WTC11 (cell line): Measurements from ENCODE around the gene SIGMAR1. TPM values are rescaled to one million over a fixed set of nuclear protein-coding genes. Genes with fewer than 3 reads are reported as not detected.

ENCODE experiments used
- ATAC-seq: fragments of 200-7000 bp; cut with Tn5 transposase; 2 replicates; pipeline ENCODE4 v1.10.0; 2021; ENCODE audit warnings: mild to moderate bottlenecking, moderate library complexity
- CTCF ChIA-PET: fragments of 300-600 bp; sonication (Branson Sonifier 250); formaldehyde crosslinking; loops from one replicate; lab custom pipeline; 2021; ENCODE audit warnings: antibody characterized with exemption; lab: Charles Lee
- POLR2A ChIA-PET: fragments of 350-600 bp; sonication (Branson Sonifier 250); formaldehyde crosslinking; loops from one replicate; lab custom pipeline; 2021; ENCODE audit warnings: antibody characterized with exemption; lab: Charles Lee
- DNase-seq: peaks from one replicate; pipeline ENCODE4 v3.0.0; 2021; ENCODE audit warnings: low spot score
- H3K27ac Mint-ChIP-seq: 2 replicates; pipeline ENCODE4 v1.8.0; 2021; ENCODE audit warnings: mixed read lengths
- H3K27me3 Mint-ChIP-seq: 2 replicates; pipeline ENCODE4 v1.8.0; 2021; ENCODE audit warnings: low read depth, mild to moderate bottlenecking, moderate library complexity, mixed read lengths
- H3K36me3 Mint-ChIP-seq: 2 replicates; pipeline ENCODE4 v1.8.0; 2021; ENCODE audit warnings: mixed read lengths
- H3K4me1 Mint-ChIP-seq: 2 replicates; pipeline ENCODE4 v1.8.0; 2022; ENCODE audit warnings: mixed read lengths
- H3K4me3 Mint-ChIP-seq: 2 replicates; pipeline ENCODE4 v1.8.0; 2021; ENCODE audit warnings: mild to moderate bottlenecking, moderate library complexity, mixed read lengths
- H3K9me3 Mint-ChIP-seq: 2 replicates; pipeline ENCODE4 v1.8.0; 2021; ENCODE audit warnings: mixed read lengths
- CBFB ChIP-seq: sonication (generic); formaldehyde crosslinking; IDR thresholded peaks from 2 replicates; pipeline ENCODE4 v1.8.1; 2022; ENCODE audit warnings: mild to moderate bottlenecking, low read depth, missing genetic modification reagents
- ESRRA ChIP-seq: sonication (generic); formaldehyde crosslinking; IDR thresholded peaks from 2 replicates; pipeline ENCODE4 v1.8.1; 2022; ENCODE audit warnings: mild to moderate bottlenecking, missing genetic modification reagents, borderline replicate concordance
- GTF2I ChIP-seq: fragments of 250-450 bp; sonication (Bioruptor Pico); conservative IDR thresholded peaks from 2 replicates; pipeline ENCODE4 v1.4.0; 2021; ENCODE audit warnings: mild to moderate bottlenecking
- RELA ChIP-seq: sonication (generic); formaldehyde crosslinking; IDR thresholded peaks from 2 replicates; pipeline ENCODE4 v1.8.1; 2022; ENCODE audit warnings: missing genetic modification reagents, mild to moderate bottlenecking, borderline replicate concordance
- TCF7 ChIP-seq: sonication (generic); formaldehyde crosslinking; IDR thresholded peaks from 2 replicates; pipeline ENCODE4 v1.8.0; 2022; ENCODE audit warnings: mild to moderate bottlenecking, low read depth, missing genetic modification reagents, moderate library complexity
- ZNF219 ChIP-seq: sonication (generic); formaldehyde crosslinking; IDR thresholded peaks from 2 replicates; pipeline ENCODE4 v1.8.0; 2023; ENCODE audit warnings: missing genetic modification reagents, mild to moderate bottlenecking, borderline replicate concordance
- total RNA-seq: library from RNA; stranded (reverse); gene quantifications from 3 replicates; pipeline ENCODE4 v1.2.3, GENCODE V29; 2021
- TF ChIP-seq, protein P1 (sequence below): fragments of 200-600 bp; IDR thresholded peaks from 2 replicates; pipeline ENCODE4 v1.8.0; 2022; ENCODE audit warnings: antibody characterized with exemption
- TF ChIP-seq, protein P2 (sequence below): sonication (generic); formaldehyde crosslinking; IDR thresholded peaks from 2 replicates; pipeline ENCODE4 v1.8.1; 2023; ENCODE audit warnings: mild to moderate bottlenecking, missing genetic modification reagents, borderline replicate concordance
- TF ChIP-seq, protein P3 (sequence below): sonication (generic); formaldehyde crosslinking; IDR thresholded peaks from 2 replicates; pipeline ENCODE4 v1.8.0; 2023; ENCODE audit warnings: missing genetic modification reagents
- TF ChIP-seq, protein P4 (sequence below): sonication (generic); formaldehyde crosslinking; IDR thresholded peaks from 2 replicates; pipeline ENCODE4 v1.8.1; 2023; ENCODE audit warnings: mild to moderate bottlenecking, missing genetic modification reagents, moderate library complexity
- TF ChIP-seq, protein P5 (sequence below): sonication (generic); formaldehyde crosslinking; conservative IDR thresholded peaks from 2 replicates; pipeline ENCODE4 v1.8.1; 2022; ENCODE audit warnings: mild to moderate bottlenecking, missing genetic modification reagents
- TF ChIP-seq, protein P6 (sequence below): sonication (generic); formaldehyde crosslinking; IDR thresholded peaks from 2 replicates; pipeline ENCODE4 v1.8.0; 2022; ENCODE audit warnings: missing genetic modification reagents
- TF ChIP-seq, protein P7 (sequence below): sonication (generic); formaldehyde crosslinking; IDR thresholded peaks from 2 replicates; pipeline ENCODE4 v1.8.0; 2023; ENCODE audit warnings: missing genetic modification reagents, mild to moderate bottlenecking, borderline replicate concordance

The SIGMAR1 gene
- total RNA-seq, 1 experiment from 2014 or later, result 108 TPM

DNA sequence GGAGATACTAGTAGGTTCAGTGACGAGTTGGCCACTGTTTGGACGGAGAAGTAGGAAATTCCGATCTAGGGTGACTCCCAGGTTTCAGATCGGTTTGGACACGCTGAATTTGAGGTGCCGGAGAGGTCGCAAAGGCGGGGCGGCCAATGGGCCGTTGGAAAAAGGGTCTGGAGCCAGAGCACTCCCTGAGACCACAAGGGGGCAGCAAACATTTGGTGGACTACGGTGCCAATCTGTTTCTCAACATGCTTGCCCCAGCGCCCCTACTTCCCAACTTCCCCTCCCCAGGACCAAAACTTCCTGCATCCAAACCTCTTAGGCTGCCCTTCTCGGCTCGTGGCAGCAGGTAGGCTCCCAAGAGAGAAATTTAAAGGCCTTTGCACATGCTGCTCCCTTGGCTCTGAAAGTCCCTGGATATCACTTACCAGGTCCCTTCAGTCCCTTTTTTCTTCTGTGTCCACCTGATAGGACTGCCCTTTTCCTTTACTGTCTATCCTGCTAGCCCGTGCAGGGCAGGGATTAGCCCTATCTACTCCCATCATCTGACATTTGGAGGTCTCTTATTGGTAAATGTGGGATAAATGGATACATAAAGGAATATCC is 24.7 kb downstream of the SIGMAR1 start:
- Mint-ChIP-seq H3K9me3 (no peaks in the 10 kb centered on the region), H3K4me1 (peaks cover 20% of the 10 kb centered on the region), H3K27ac (peak overlapping the region; percentile 43), H3K4me3 (peak overlapping the region; percentile 82), H3K36me3 (no peaks in the 10 kb centered on the region), H3K27me3 (peaks cover 11% of the 10 kb centered on the region)
- POLR2A ChIA-PET, result interaction anchor here (1.0 kb wide), 1 partner anchor 25 kb away, joined by 3 read pairs; the partner anchor contains the start of gene SIGMAR1
- ATAC-seq, result peak; percentile 63
- CTCF ChIA-PET, result interaction anchor here (0.5 to 3.6 kb wide), 25 partner anchors 8 to 1552 kb away, joined by 3 to 26 read pairs (median 5); partner anchors contain the start of genes ARID3C, DCTN3, GALT and IL11RA
- peak; percentile 85 for DNase-seq
- TF ChIP-seq GTF2I (CRISPR knock-in tag), result no peak
- TF ChIP-seq, protein P1, sequence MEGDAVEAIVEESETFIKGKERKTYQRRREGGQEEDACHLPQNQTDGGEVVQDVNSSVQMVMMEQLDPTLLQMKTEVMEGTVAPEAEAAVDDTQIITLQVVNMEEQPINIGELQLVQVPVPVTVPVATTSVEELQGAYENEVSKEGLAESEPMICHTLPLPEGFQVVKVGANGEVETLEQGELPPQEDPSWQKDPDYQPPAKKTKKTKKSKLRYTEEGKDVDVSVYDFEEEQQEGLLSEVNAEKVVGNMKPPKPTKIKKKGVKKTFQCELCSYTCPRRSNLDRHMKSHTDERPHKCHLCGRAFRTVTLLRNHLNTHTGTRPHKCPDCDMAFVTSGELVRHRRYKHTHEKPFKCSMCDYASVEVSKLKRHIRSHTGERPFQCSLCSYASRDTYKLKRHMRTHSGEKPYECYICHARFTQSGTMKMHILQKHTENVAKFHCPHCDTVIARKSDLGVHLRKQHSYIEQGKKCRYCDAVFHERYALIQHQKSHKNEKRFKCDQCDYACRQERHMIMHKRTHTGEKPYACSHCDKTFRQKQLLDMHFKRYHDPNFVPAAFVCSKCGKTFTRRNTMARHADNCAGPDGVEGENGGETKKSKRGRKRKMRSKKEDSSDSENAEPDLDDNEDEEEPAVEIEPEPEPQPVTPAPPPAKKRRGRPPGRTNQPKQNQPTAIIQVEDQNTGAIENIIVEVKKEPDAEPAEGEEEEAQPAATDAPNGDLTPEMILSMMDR, result peak; percentile 78

DNA sequence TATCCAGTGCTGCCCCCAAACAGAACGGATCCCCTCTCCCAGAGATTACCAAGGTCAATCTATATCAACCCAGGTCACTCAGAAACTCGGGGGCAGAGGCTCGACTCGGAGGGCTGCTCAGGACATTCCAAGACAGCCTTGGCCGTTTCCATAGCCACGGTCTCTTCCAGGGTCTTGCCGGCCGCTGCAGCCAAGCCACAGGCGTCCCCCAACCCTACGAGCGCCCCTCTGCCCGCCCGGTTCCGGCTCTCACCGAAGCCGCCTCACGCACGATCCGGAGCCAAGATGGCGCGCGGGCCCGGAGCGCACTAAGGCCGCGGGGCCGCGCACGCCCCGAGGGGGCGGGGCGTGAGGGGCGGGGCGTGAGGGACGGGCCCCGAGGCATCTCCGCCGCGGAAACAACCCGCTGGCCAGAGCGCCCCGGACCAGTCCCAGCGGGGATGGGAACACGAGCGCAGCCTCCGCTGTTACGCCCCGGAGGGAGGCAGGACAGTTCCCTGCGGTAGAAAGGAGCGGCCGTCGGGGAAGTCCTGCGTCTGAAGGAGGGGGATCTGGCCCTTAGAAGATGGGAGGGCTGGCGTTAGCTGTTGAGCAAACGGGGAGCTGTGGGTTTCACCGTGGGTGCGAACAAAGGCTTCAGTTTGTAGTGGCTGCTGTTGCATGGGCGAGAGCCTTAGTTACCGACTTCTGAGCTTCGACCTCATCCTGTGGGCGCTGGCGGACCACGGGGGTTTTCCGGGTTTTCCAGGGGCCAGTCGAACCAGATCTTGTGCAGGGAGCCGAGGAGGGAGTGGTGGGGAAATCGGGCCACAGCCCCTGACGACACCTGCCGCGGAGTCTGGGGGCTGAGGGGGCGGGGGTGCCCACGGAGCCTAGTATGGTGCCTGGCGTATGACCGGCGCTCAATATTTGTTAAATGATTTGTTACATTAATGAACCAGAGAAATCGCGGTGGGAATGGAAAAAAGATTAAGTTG is 25.5 kb downstream of the SIGMAR1 start, which contains the start of gene RPP25L:
Gene RPP25L, minus strand, starts transcription at position 287 of the 977 bp plus-strand sequence. CDS start 801 bp downstream, outside the sequence.
- DNase-seq (peak; percentile 83), ATAC-seq (peak; percentile 86)
- H3K9me3 Mint-ChIP-seq, result no peaks in the 10 kb centered on the region
- ChIA-PET POLR2A (interaction anchor here (1.0 kb wide), 1 partner anchor 26 kb away, joined by 3 read pairs; the partner anchor contains the start of gene SIGMAR1), CTCF (interaction anchor here (0.5 to 3.6 kb wide), 18 partner anchors 8 to 1552 kb away, joined by 3 to 19 read pairs (median 4); partner anchors contain the start of genes DCTN3 and SIGMAR1)
- H3K27me3 Mint-ChIP-seq, result peaks cover 11% of the 10 kb centered on the region
- H3K4me1 Mint-ChIP-seq, result peaks cover 20% of the 10 kb centered on the region
- peak within 1 kb of the TSS; percentile 82 for H3K4me3 Mint-ChIP-seq
- H3K36me3 Mint-ChIP-seq, result no peaks in the 10 kb centered on the region
- peak within 1 kb of the TSS; percentile 82 for H3K27ac Mint-ChIP-seq
- no peak for TF ChIP-seq CBFB
- TF ChIP-seq, protein P2, sequence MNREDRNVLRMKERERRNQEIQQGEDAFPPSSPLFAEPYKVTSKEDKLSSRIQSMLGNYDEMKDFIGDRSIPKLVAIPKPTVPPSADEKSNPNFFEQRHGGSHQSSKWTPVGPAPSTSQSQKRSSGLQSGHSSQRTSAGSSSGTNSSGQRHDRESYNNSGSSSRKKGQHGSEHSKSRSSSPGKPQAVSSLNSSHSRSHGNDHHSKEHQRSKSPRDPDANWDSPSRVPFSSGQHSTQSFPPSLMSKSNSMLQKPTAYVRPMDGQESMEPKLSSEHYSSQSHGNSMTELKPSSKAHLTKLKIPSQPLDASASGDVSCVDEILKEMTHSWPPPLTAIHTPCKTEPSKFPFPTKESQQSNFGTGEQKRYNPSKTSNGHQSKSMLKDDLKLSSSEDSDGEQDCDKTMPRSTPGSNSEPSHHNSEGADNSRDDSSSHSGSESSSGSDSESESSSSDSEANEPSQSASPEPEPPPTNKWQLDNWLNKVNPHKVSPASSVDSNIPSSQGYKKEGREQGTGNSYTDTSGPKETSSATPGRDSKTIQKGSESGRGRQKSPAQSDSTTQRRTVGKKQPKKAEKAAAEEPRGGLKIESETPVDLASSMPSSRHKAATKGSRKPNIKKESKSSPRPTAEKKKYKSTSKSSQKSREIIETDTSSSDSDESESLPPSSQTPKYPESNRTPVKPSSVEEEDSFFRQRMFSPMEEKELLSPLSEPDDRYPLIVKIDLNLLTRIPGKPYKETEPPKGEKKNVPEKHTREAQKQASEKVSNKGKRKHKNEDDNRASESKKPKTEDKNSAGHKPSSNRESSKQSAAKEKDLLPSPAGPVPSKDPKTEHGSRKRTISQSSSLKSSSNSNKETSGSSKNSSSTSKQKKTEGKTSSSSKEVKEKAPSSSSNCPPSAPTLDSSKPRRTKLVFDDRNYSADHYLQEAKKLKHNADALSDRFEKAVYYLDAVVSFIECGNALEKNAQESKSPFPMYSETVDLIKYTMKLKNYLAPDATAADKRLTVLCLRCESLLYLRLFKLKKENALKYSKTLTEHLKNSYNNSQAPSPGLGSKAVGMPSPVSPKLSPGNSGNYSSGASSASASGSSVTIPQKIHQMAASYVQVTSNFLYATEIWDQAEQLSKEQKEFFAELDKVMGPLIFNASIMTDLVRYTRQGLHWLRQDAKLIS (CRISPR knock-in tag), result no peak
- TF ChIP-seq, protein P3, sequence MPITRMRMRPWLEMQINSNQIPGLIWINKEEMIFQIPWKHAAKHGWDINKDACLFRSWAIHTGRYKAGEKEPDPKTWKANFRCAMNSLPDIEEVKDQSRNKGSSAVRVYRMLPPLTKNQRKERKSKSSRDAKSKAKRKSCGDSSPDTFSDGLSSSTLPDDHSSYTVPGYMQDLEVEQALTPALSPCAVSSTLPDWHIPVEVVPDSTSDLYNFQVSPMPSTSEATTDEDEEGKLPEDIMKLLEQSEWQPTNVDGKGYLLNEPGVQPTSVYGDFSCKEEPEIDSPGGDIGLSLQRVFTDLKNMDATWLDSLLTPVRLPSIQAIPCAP (CRISPR knock-in tag), result no peak
- TF ChIP-seq RELA (CRISPR knock-in tag), result no peak
- no peak for TF ChIP-seq TCF7 (CRISPR knock-in tag)
- TF ChIP-seq, protein P4, sequence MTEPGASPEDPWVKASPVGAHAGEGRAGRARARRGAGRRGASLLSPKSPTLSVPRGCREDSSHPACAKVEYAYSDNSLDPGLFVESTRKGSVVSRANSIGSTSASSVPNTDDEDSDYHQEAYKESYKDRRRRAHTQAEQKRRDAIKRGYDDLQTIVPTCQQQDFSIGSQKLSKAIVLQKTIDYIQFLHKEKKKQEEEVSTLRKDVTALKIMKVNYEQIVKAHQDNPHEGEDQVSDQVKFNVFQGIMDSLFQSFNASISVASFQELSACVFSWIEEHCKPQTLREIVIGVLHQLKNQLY (CRISPR knock-in tag), result no peak
- 0 out of 2 replicates have a peak, but pooled peaks have one; percentile 55 for TF ChIP-seq ESRRA (CRISPR knock-in tag)
- TF ChIP-seq, protein P5, sequence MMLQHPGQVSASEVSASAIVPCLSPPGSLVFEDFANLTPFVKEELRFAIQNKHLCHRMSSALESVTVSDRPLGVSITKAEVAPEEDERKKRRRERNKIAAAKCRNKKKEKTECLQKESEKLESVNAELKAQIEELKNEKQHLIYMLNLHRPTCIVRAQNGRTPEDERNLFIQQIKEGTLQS (CRISPR knock-in tag), result no peak
- TF ChIP-seq ZNF219, result no peak
- TF ChIP-seq, protein P6, sequence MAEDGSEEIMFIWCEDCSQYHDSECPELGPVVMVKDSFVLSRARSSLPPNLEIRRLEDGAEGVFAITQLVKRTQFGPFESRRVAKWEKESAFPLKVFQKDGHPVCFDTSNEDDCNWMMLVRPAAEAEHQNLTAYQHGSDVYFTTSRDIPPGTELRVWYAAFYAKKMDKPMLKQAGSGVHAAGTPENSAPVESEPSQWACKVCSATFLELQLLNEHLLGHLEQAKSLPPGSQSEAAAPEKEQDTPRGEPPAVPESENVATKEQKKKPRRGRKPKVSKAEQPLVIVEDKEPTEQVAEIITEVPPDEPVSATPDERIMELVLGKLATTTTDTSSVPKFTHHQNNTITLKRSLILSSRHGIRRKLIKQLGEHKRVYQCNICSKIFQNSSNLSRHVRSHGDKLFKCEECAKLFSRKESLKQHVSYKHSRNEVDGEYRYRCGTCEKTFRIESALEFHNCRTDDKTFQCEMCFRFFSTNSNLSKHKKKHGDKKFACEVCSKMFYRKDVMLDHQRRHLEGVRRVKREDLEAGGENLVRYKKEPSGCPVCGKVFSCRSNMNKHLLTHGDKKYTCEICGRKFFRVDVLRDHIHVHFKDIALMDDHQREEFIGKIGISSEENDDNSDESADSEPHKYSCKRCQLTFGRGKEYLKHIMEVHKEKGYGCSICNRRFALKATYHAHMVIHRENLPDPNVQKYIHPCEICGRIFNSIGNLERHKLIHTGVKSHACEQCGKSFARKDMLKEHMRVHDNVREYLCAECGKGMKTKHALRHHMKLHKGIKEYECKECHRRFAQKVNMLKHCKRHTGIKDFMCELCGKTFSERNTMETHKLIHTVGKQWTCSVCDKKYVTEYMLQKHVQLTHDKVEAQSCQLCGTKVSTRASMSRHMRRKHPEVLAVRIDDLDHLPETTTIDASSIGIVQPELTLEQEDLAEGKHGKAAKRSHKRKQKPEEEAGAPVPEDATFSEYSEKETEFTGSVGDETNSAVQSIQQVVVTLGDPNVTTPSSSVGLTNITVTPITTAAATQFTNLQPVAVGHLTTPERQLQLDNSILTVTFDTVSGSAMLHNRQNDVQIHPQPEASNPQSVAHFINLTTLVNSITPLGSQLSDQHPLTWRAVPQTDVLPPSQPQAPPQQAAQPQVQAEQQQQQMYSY (CRISPR knock-in tag), result peak; percentile 62
- TF ChIP-seq, protein P7, sequence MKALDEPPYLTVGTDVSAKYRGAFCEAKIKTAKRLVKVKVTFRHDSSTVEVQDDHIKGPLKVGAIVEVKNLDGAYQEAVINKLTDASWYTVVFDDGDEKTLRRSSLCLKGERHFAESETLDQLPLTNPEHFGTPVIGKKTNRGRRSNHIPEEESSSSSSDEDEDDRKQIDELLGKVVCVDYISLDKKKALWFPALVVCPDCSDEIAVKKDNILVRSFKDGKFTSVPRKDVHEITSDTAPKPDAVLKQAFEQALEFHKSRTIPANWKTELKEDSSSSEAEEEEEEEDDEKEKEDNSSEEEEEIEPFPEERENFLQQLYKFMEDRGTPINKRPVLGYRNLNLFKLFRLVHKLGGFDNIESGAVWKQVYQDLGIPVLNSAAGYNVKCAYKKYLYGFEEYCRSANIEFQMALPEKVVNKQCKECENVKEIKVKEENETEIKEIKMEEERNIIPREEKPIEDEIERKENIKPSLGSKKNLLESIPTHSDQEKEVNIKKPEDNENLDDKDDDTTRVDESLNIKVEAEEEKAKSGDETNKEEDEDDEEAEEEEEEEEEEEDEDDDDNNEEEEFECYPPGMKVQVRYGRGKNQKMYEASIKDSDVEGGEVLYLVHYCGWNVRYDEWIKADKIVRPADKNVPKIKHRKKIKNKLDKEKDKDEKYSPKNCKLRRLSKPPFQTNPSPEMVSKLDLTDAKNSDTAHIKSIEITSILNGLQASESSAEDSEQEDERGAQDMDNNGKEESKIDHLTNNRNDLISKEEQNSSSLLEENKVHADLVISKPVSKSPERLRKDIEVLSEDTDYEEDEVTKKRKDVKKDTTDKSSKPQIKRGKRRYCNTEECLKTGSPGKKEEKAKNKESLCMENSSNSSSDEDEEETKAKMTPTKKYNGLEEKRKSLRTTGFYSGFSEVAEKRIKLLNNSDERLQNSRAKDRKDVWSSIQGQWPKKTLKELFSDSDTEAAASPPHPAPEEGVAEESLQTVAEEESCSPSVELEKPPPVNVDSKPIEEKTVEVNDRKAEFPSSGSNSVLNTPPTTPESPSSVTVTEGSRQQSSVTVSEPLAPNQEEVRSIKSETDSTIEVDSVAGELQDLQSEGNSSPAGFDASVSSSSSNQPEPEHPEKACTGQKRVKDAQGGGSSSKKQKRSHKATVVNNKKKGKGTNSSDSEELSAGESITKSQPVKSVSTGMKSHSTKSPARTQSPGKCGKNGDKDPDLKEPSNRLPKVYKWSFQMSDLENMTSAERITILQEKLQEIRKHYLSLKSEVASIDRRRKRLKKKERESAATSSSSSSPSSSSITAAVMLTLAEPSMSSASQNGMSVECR, result no peak; the same call in 1 of the 2 replicates
